ENCODE data around the gene LRP8. TPM values are rescaled to one million over a fixed set of nuclear protein-coding genes. Genes with fewer than 3 reads are reported as not detected.

LRP8 gene
- total and polyA plus RNA-seq, 2 experiments from 2014 or later = 27.8 to 71.1 TPM

- DNase-seq (ENCODE audit: low spot score) (no peak), ATAC-seq (no peak)
- TF ChIP-seq NANOG (IDR thresholded peaks at IDR 0.05; ENCODE audit: borderline replicate concordance) (no peak), ZNF331 (CRISPR knock-in tag; IDR thresholded peaks at IDR 0.05; ENCODE audit: low read depth) (no peak), CREB1 (CRISPR knock-in tag; IDR thresholded peaks at IDR 0.05; ENCODE audit: low read depth) (no peak), EZH2 (IDR thresholded peaks at IDR 0.05; ENCODE audit: low read depth, unreplicated experiment) (no peak), REST (IDR thresholded peaks at IDR 0.05; ENCODE audit: unreplicated experiment) (no peak), ETS1 (IDR thresholded peaks at IDR 0.05) (no peak), POLR2AphosphoS5 (IDR thresholded peaks at IDR 0.05; ENCODE audit: low read depth) (no peak), ZNF462 (CRISPR knock-in tag; IDR thresholded peaks at IDR 0.05) (no peak), CTCF (conservative IDR thresholded peaks at IDR 0.05; ENCODE audit: low read depth in 2 of 2) (no peak), JUNB (IDR thresholded peaks at IDR 0.05; ENCODE audit: unreplicated experiment) (no peak), EZH2phosphoT487 (IDR thresholded peaks at IDR 0.05; ENCODE audit: unreplicated experiment) (no peak), STAT1 (IDR thresholded peaks at IDR 0.05; ENCODE audit: unreplicated experiment) (no peak), ZNF114 (CRISPR knock-in tag; IDR thresholded peaks at IDR 0.05) (no peak)
- peaks cover 8% of the 10 kb centered on the region; the same call in 1 of the 2 replicates for H3F3A ChIP-seq (replicated peaks; ENCODE audit: low read depth)
- Mint-ChIP-seq H3K9me3 (no peaks in the 10 kb centered on the region), H3K4me1 (no peaks in the 10 kb centered on the region; the same call in 2 of the 3 replicates), H3K27ac (no peak overlapping the region), H3K27me3 (ENCODE audit: insufficient read depth, low read depth, poor library complexity) (peaks cover 6% of the 10 kb centered on the region), H3K4me3 (no peak overlapping the region), H3K36me3 (ENCODE audit: low read depth) (peaks cover 86% of the 10 kb centered on the region)
- no peak overlapping the region for H3K4me3 ChIP-seq
- no peaks in the 10 kb centered on the region for H3K27me3 ChIP-seq (ENCODE audit: insufficient read depth)
- no peak overlapping the region for H3K4me2 ChIP-seq
- no peaks in the 10 kb centered on the region for H3K79me2 ChIP-seq (replicated peaks; ENCODE audit: insufficient read depth)
- H3K36me3 ChIP-seq (ENCODE audit: insufficient read depth) = peaks cover 79% of the 10 kb centered on the region
- no peak overlapping the region for H2AFZ ChIP-seq
- no peak overlapping the region for H3K27ac ChIP-seq (ENCODE audit: low read depth)
- no peaks in the 10 kb centered on the region for H3K9me2 ChIP-seq (ENCODE audit: insufficient read depth)
- H4K20me1 ChIP-seq (replicated peaks; ENCODE audit: insufficient read depth) = peaks cover 15% of the 10 kb centered on the region
- no peaks in the 10 kb centered on the region for H3K4me1 ChIP-seq (ENCODE audit: insufficient read depth)
Observed at GRCh38 chr1:53249706-53250105, 78.2 kb downstream of the LRP8 start.
